ENCODE measurements around the gene PRR20A.
"Not testable (repeated sequence)": the region's sequence is repeated elsewhere in the genome, so short reads cannot be mapped to it uniquely, and the experiment has no call there.

Gene PRR20A

DNA sequence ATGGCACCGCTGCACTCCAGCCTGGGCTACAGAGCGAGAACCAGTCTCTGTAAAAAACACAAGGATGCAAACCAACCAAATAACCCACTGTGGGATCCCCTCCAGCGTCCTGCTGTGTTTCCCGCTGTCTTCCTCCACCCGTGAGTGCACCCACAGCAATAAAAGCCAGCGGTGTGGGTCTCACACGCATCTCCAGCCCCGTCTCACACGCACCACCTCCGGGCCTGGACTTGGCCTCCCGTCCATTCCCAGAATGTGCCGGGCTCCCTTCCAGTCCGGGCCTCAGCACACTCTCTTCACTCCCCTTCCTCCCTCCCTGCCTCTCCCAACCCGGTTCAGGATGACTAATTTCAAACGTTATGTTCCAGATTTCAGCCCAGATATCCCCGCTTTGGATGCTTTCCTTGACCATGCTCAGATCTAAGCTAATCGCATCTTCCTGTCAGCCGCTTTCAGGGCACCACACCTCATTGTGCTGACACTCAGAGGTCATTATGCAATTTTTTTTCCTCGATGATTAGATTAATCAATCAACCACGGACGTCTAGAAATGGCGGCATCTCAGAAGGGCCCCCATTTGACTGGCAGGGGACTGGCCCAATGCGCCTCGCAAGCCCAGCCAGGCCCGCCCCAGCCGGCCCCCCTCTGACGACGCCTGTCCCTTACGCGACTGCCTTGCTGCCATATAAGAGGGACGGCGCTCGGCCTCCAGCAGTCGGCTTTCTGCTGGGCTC is at the start of gene PRR20A:
PRR20A (plus strand) TSS at position 684 of the 734 bp plus-strand sequence. CDS start 387 bp downstream, outside the sequence.
- not testable (repeated sequence) for DNase-seq

DNA sequence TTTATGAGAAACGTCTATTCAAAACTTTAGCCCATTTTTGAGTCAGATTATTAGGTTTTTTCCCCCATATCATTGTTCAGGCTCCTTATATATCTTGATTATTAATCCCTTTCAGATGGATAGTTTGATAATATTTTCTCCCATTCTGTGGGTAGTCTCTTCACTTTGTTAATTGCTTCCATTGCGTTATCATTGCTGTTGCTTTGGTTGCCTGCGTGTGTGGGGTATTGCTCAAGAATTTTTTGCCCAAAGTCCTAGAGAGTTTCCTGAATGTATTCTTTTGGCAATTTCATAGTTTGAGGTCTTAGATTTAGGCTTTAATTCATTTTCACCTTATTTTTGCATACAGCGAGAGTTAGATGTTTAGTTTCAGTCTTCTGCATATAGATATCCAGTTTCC is 25.8 kb upstream of the PRR20A start:
- DNase-seq = no peak

DNA sequence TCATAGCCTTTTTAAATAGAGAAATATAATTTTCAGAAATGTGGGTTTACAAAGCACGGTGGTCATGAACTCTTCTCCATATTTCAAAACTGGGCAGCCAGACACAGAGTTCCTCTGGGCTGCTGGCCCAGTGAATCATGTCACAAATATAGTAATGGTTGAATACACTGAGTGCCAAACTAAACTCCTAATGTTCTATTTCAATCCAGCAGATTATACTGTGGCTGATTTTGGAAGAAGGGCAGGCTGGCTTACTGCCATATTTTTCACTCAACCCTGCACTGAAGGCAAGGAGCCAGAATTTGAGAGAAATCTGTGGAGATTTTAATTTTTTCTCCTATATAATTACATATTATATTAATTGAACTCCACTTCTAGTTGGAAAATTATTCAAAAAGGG is 17.0 kb upstream of the PRR20A start:
- DNase-seq = no peak

DNA sequence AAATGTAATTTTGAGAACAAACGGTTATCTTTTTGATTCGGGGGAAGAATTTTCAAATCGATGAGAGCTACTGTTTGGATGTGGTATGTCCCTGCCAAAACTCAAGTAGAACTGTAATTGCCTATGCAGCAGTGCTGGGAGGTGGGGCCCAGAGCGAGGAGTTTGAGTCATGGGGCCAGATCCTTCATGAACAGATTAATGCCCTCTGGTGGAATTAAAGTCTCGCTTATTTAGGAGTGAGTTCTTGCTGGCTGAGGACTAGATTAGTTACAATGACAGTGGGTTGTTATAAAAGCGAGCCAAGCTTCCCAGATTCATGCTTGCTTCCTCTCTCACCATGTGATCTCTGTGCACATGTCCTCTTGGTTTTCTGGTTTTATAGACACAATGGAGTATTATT is 11.8 kb upstream of the PRR20A start:
- DNase-seq = no peak

DNA sequence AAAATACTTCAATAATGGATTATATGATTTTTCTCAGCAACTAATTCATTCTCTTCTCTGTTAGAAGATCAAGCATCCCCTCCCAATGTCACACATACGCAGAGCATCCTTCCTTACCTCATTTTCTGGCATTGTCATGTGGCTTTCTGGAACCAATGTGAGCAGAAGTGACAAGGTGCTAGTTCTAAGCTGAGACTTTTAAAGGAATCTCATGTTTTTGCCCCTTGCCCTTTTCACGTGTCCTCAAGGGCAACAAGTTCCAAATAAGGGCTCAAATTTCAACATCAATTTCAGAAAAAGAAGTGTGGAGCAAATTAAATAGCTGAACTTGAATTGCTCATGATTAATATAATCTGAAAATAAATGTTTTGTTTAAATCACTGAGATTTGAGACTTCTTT is 4.6 kb upstream of the PRR20A start:
- DNase-seq = no peak

DNA sequence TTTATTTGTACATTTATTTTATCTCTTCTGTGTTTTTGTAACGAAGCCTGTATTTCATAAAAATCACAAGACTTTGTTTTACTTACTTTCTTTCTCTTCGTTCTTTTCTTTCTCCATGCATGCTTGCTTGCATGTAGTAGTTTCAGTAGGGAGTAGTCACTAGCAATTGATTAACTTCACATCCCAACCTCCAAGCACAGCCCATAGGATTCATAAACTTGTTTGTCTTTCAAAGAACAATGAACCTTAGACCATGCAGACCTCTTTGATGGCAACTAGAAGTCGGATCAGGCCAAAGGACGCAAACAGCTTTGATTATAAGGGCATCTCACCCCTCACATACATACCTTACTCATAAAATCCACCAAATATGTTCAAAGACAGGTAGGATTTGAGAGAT is 3.1 kb upstream of the PRR20A start:
- DNase-seq = no peak

DNA sequence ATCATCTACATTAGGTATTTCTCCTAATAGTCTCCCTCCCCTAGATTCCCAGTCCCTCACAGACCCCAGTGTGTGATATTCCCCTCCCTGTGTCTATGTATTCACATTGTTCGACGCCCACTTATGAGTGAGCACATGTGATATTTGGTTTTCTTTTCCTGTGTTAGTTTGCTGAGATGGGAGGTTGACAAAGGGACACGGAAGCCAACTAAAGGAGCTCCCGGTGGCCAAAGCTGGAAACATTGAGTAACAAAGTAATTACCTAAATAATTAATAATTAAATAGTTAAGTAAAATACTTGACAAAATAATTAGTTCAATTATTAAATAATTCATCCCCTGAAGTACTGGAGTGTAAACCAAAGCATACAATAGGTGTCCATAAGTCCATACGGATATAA is 1.7 kb upstream of the PRR20A start:
- no peak for DNase-seq

DNA sequence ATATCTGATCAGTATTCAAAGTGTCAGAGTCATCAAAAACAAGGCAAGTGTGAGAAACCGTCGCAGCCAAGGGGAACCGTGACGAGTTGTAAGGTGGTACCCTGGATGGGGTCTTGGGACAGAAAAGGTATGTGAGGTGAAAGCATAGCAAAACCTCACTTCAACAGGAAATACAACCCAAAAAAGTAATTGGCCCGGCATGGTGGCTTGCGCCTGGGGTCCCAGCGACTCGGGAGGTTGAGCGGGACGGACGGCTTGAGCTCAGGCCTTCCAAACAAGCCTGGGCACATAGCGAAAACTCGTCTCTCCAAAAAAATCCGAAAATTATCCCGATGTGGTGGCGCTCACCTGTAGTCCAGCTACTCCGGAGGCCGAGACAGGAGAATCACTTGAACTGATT is 937 bp upstream of the PRR20A start:
- not testable (repeated sequence) for DNase-seq

DNA sequence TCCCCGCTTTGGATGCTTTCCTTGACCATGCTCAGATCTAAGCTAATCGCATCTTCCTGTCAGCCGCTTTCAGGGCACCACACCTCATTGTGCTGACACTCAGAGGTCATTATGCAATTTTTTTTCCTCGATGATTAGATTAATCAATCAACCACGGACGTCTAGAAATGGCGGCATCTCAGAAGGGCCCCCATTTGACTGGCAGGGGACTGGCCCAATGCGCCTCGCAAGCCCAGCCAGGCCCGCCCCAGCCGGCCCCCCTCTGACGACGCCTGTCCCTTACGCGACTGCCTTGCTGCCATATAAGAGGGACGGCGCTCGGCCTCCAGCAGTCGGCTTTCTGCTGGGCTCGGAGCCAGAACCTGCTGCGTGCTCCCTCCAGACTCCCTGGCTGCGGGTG is 6.5 kb downstream of the PRR20A start, which contains the start of gene PRR20B:
PRR20B (plus strand) TSS at position 301 of the 400 bp plus-strand sequence. CDS start 387 bp downstream, outside the sequence.
- DNase-seq = not testable (repeated sequence)

DNA sequence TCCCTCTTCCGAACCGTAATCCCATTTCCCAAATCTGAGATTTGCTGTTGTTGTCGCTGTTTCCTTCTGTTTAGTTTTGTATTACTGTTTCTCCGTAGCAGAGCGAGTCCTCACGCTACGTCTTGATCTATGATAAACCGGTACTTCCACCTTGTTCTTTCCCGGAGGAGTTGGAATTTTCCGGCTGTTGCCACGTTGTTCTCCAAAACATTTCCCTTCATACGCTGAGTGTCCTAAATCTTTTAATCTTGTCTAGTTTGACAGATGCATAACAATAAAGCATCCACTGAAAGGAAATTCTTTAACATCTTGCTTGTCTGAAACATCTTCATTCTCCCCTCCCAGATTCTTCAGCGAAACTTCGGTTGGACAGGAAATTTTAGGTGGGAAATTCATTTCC is 7.4 kb downstream of the PRR20A start:
- DNase-seq = not testable (repeated sequence)

DNA sequence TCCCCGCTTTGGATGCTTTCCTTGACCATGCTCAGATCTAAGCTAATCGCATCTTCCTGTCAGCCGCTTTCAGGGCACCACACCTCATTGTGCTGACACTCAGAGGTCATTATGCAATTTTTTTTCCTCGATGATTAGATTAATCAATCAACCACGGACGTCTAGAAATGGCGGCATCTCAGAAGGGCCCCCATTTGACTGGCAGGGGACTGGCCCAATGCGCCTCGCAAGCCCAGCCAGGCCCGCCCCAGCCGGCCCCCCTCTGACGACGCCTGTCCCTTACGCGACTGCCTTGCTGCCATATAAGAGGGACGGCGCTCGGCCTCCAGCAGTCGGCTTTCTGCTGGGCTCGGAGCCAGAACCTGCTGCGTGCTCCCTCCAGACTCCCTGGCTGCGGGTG is 13.0 kb downstream of the PRR20A start, which contains the start of gene PRR20C:
PRR20C (plus strand) TSS at position 301 of the 400 bp plus-strand sequence. CDS start 387 bp downstream, outside the sequence.
- DNase-seq = not testable (repeated sequence)

DNA sequence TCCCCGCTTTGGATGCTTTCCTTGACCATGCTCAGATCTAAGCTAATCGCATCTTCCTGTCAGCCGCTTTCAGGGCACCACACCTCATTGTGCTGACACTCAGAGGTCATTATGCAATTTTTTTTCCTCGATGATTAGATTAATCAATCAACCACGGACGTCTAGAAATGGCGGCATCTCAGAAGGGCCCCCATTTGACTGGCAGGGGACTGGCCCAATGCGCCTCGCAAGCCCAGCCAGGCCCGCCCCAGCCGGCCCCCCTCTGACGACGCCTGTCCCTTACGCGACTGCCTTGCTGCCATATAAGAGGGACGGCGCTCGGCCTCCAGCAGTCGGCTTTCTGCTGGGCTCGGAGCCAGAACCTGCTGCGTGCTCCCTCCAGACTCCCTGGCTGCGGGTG is 19.6 kb downstream of the PRR20A start, which contains the start of gene PRR20D:
PRR20D (plus strand) TSS at position 301 of the 400 bp plus-strand sequence. CDS start 387 bp downstream, outside the sequence.
- not testable (repeated sequence) for DNase-seq

DNA sequence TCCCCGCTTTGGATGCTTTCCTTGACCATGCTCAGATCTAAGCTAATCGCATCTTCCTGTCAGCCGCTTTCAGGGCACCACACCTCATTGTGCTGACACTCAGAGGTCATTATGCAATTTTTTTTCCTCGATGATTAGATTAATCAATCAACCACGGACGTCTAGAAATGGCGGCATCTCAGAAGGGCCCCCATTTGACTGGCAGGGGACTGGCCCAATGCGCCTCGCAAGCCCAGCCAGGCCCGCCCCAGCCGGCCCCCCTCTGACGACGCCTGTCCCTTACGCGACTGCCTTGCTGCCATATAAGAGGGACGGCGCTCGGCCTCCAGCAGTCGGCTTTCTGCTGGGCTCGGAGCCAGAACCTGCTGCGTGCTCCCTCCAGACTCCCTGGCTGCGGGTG is 26.2 kb downstream of the PRR20A start, which contains the start of gene PRR20E:
PRR20E (plus strand) TSS at position 301 of the 400 bp plus-strand sequence. CDS start 387 bp downstream, outside the sequence.
- not testable (repeated sequence) for DNase-seq

DNA sequence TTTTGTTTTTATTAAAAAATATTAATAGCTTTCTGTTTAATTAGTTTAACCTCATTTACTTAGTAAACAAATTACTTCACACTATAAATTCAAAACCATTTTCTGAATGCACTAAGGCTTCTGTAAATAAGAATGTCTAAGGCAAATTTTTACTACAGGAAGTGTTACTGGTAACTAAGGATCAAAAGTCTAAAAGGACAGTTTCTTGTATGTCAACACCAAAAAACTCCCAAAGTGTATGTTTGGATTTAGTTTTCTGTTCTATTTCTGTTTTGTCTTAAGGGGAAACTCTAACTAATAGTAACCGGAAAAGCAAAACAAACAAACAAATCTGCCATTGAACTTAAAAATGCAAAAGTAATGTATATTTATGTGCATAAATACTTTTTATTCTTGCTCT is 50.9 kb downstream of the PRR20A start:
- no peak for DNase-seq
